ENCODE measurements around the gene BANF2. TPM values are rescaled to one million over a fixed set of nuclear protein-coding genes. Genes with fewer than 3 reads are reported as not detected.

The BANF2 gene
- polyA plus RNA-seq, 1 of the 3 experiments (the other 2 are of a cell fraction): not detected

DNA sequence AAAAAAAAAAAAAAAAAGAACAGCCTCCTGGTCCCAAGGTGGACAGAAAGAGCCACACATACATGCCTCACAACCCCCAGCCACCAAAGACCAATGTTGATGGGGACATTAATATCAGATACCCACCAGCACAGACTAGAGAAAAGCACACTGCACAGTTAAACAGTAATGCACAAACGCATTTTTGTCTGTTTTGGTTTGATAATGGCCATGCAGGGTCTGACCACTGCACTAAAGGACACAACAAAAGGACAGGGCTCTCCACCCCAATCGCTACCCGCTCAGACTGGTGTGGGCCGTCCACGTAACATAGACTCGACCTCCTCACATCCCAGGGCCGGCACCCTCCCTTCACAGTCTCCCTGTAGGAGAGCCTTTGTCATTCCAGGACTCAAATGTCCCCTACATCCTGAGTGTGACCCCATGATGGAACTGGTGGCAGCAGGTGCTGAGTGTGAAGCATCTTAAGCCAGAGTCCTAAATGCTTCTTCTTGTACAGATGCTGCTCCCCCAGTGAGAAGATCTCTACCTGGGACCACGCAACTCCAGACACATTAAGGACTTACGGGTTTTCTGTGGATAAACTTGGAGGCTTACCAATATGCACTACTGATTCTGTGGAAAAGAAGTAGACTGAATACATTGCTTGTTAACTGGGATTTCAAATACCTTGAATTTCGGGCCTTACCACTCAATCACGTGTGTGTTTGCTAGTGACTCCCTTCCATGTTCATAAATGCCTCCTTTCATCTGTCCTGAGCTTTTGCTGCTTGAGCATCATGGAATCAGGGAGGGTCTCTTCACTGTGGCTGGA is 45.7 kb upstream of the BANF2 start:
- Histone ChIP-seq H3F3A (replicated peaks; ENCODE audit: insufficient read depth) (peaks cover 20% of the 10 kb centered on the region), H3K9me3 (no peaks in the 10 kb centered on the region), H3K27me3 (ENCODE audit: insufficient read depth) (no peaks in the 10 kb centered on the region), H3K79me2 (ENCODE audit: insufficient read depth) (peaks cover 91% of the 10 kb centered on the region), H3K4me3 (ENCODE audit: low read depth in 2 of 2, low read length in 1 of 2) (no peak overlapping the region), H3K36me3 (replicated peaks in 1 of 2; ENCODE audit: control insufficient read depth in 1 of 2, insufficient read depth in 2 of 2, low read length in 1 of 2) (peaks cover 8 to 27% of the 10 kb centered on the region in 2 experiments), H3K4me1 (ENCODE audit: control insufficient read depth in 1 of 2, insufficient read depth in 2 of 2, low read depth in 1 of 2, low read length in 1 of 2) (peaks cover 3 to 13% of the 10 kb centered on the region in 2 experiments; a peak in 2 of 4 replicates), H3K4me2 (no peak overlapping the region), H3K9ac (no peak overlapping the region), H2AFZ (ENCODE audit: low read depth) (no peak overlapping the region), H3K27ac (ENCODE audit: low read depth in 2 of 2, low read length in 1 of 2) (0 out of 4 replicates have a peak overlapping the region, but pooled peaks of 1 of the 2 experiments have one; percentile 28), H3K9me2 (no peaks in the 10 kb centered on the region), H4K20me1 (ENCODE audit: insufficient read depth) (peaks cover 68% of the 10 kb centered on the region)
- 95% methylated on average over 10 of the region's 11 CpGs for WGBS (ENCODE audit: low lambda C conversion rate)
- CTCF ChIA-PET: interaction anchor here (0.6 to 0.9 kb wide), 3 partner anchors 11 to 925 kb away, joined by 3 to 4 read pairs (median 3); no protein-coding TSS in a partner anchor
- POLR2A ChIA-PET: interaction anchor here (0.7 kb wide), 1 partner anchor 53 kb away, joined by 5 read pairs; no protein-coding TSS in a partner anchor
- no peak for DNase-seq
- TF ChIP-seq, protein P1, sequence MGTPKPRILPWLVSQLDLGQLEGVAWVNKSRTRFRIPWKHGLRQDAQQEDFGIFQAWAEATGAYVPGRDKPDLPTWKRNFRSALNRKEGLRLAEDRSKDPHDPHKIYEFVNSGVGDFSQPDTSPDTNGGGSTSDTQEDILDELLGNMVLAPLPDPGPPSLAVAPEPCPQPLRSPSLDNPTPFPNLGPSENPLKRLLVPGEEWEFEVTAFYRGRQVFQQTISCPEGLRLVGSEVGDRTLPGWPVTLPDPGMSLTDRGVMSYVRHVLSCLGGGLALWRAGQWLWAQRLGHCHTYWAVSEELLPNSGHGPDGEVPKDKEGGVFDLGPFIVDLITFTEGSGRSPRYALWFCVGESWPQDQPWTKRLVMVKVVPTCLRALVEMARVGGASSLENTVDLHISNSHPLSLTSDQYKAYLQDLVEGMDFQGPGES (IDR thresholded peaks at IDR 0.05; ENCODE audit: low read depth, low read length): no peak
- TF ChIP-seq ZBTB33 (IDR thresholded peaks at IDR 0.05; ENCODE audit: borderline replicate concordance, low read depth) (no peak), POLR2AphosphoS5 (IDR thresholded peaks at IDR 0.05; ENCODE audit: low read depth, low read length) (no peak), FOXJ3 (CRISPR knock-in tag; IDR thresholded peaks at IDR 0.05) (no peak), SIN3A (IDR thresholded peaks at IDR 0.05; ENCODE audit: borderline replicate concordance, low read depth, low read length) (no peak), USF1 (IDR thresholded peaks at IDR 0.05; ENCODE audit: borderline replicate concordance, low read depth) (no peak), MXI1 (IDR thresholded peaks at IDR 0.05; ENCODE audit: low read depth, low read length) (no peak), TCF12 (IDR thresholded peaks at IDR 0.05) (no peak), RCOR1 (IDR thresholded peaks at IDR 0.05; ENCODE audit: low read length) (no peak), RFX5 (IDR thresholded peaks at IDR 0.05; ENCODE audit: low read length) (no peak), CHD2 (IDR thresholded peaks at IDR 0.05; ENCODE audit: low read length, partially characterized antibody) (no peak), GATA2 (CRISPR knock-in tag; IDR thresholded peaks at IDR 0.05) (no peak), EP300 (IDR thresholded peaks at IDR 0.05; ENCODE audit: borderline replicate concordance in 1 of 2, low read depth in 1 of 2, low read length in 1 of 2) (no peak), GABPA (IDR thresholded peaks at IDR 0.05; ENCODE audit: low read depth) (no peak), NFIC (IDR thresholded peaks at IDR 0.05; ENCODE audit: borderline replicate concordance) (no peak), RXRA (IDR thresholded peaks at IDR 0.05; ENCODE audit: borderline replicate concordance, low read depth) (no peak)
- TF ChIP-seq, protein P2, sequence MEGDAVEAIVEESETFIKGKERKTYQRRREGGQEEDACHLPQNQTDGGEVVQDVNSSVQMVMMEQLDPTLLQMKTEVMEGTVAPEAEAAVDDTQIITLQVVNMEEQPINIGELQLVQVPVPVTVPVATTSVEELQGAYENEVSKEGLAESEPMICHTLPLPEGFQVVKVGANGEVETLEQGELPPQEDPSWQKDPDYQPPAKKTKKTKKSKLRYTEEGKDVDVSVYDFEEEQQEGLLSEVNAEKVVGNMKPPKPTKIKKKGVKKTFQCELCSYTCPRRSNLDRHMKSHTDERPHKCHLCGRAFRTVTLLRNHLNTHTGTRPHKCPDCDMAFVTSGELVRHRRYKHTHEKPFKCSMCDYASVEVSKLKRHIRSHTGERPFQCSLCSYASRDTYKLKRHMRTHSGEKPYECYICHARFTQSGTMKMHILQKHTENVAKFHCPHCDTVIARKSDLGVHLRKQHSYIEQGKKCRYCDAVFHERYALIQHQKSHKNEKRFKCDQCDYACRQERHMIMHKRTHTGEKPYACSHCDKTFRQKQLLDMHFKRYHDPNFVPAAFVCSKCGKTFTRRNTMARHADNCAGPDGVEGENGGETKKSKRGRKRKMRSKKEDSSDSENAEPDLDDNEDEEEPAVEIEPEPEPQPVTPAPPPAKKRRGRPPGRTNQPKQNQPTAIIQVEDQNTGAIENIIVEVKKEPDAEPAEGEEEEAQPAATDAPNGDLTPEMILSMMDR (IDR thresholded peaks at IDR 0.05): no peak
